ENCODE data around the gene KNSTRN. TPM values are rescaled to one million over a fixed set of nuclear protein-coding genes. Genes with fewer than 3 reads are reported as not detected.

The KNSTRN gene
- total RNA-seq, 1 donor from 2014 or later, result 74.7 TPM

GRCh38 chr15:40379374-40379773 is 3.1 kb upstream of the KNSTRN start:
- H3K27ac Mint-ChIP-seq (ENCODE audit: unreplicated experiment), result no peak overlapping the region
- H3K9me3 Mint-ChIP-seq, result no peaks in the 10 kb centered on the region
- H3K4me3 Mint-ChIP-seq, result no peak overlapping the region
- H3K36me3 Mint-ChIP-seq (ENCODE audit: low read depth), result peaks cover 2% of the 10 kb centered on the region
- DNase-seq (ENCODE audit: low read depth, low spot score), result no peak
- H3K4me1 Mint-ChIP-seq, result peaks cover 16% of the 10 kb centered on the region
- TF ChIP-seq CTCF (conservative IDR thresholded peaks at IDR 0.05), result no peak
- no peaks in the 10 kb centered on the region for H3K27me3 Mint-ChIP-seq (ENCODE audit: low read depth)

- peaks cover 2% of the 10 kb centered on the region for H3K36me3 Mint-ChIP-seq (ENCODE audit: low read depth)
- H3K4me1 Mint-ChIP-seq, result peaks cover 21% of the 10 kb centered on the region
- no peaks in the 10 kb centered on the region for H3K27me3 Mint-ChIP-seq (ENCODE audit: low read depth)
Observed at GRCh38 chr15:40379853-40380252, 2.7 kb upstream of the KNSTRN start.

GRCh38 chr15:40380636-40381035 is 1.9 kb upstream of the KNSTRN start:
- H3K9me3 Mint-ChIP-seq, result no peaks in the 10 kb centered on the region
- no peak for TF ChIP-seq CTCF (conservative IDR thresholded peaks at IDR 0.05)
- H3K27me3 Mint-ChIP-seq (ENCODE audit: low read depth), result no peaks in the 10 kb centered on the region
- peaks cover 26% of the 10 kb centered on the region for H3K4me1 Mint-ChIP-seq
- H3K36me3 Mint-ChIP-seq (ENCODE audit: low read depth), result peaks cover 2% of the 10 kb centered on the region
- H3K4me3 Mint-ChIP-seq, result peak overlapping the region; percentile 18
- no peak for DNase-seq (ENCODE audit: low read depth, low spot score)
- no peak overlapping the region for H3K27ac Mint-ChIP-seq (ENCODE audit: unreplicated experiment)

More at GRCh38 chr15:40379853-40380252, 2.7 kb upstream of the KNSTRN start:
- Mint-ChIP-seq H3K4me3 (no peak overlapping the region), H3K27ac (ENCODE audit: unreplicated experiment) (no peak overlapping the region), H3K9me3 (no peaks in the 10 kb centered on the region)
- TF ChIP-seq CTCF (conservative IDR thresholded peaks at IDR 0.05), result no peak
- no peak for DNase-seq (ENCODE audit: low read depth, low spot score)

- Mint-ChIP-seq H3K27me3 (ENCODE audit: low read depth) (no peaks in the 10 kb centered on the region), H3K4me1 (peaks cover 26% of the 10 kb centered on the region), H3K4me3 (peak overlapping the region; percentile 96), H3K36me3 (ENCODE audit: low read depth) (peaks cover 7% of the 10 kb centered on the region), H3K9me3 (no peaks in the 10 kb centered on the region), H3K27ac (ENCODE audit: unreplicated experiment) (peak overlapping the region; percentile 90)
- no peak for TF ChIP-seq CTCF (conservative IDR thresholded peaks at IDR 0.05)
- DNase-seq (ENCODE audit: low read depth, low spot score), result no peak
Observed at GRCh38 chr15:40381818-40382529, 547 bp upstream of the KNSTRN start.

- H3K36me3 Mint-ChIP-seq (ENCODE audit: low read depth), result peaks cover 28% of the 10 kb centered on the region
- peaks cover 26% of the 10 kb centered on the region for H3K4me1 Mint-ChIP-seq
Observed at GRCh38 chr15:40386480-40386879, 4.0 kb downstream of the KNSTRN start.

More at GRCh38 chr15:40386480-40386879, 4.0 kb downstream of the KNSTRN start:
- no peak overlapping the region for H3K4me3 Mint-ChIP-seq
- H3K27me3 Mint-ChIP-seq (ENCODE audit: low read depth), result no peaks in the 10 kb centered on the region
- no peak for TF ChIP-seq CTCF (conservative IDR thresholded peaks at IDR 0.05)
- no peak overlapping the region for H3K27ac Mint-ChIP-seq (ENCODE audit: unreplicated experiment)
- DNase-seq (ENCODE audit: low read depth, low spot score), result no peak
- no peaks in the 10 kb centered on the region for H3K9me3 Mint-ChIP-seq

Measured in neural crest cell (in vitro differentiated cells).